CD4-positive, alpha-beta T cell (primary cell): ENCODE results near the gene HMGA1. TPM values are rescaled to one million over a fixed set of nuclear protein-coding genes. Genes with fewer than 3 reads are reported as not detected.

ENCODE experiments used
- ATAC-seq: fragments of 200-7000 bp; cut with Tn5 transposase; one replicate; pipeline ENCODE4 v1.10.0; 2022; ENCODE audit warnings: mild to moderate bottlenecking; ENCODE audit not compliant: poor library complexity
- CTCF ChIA-PET: fragments of 350-600 bp; sonication (Branson Sonifier 250); formaldehyde crosslinking; loops from one replicate; lab custom pipeline; 2021; ENCODE audit warnings: antibody characterized with exemption, inconsistent platforms; lab: Charles Lee
- POLR2A ChIA-PET: fragments of 350-600 bp; sonication (Branson Sonifier 250); formaldehyde crosslinking; loops from one replicate; lab custom pipeline; 2021; ENCODE audit warnings: antibody characterized with exemption, inconsistent platforms; lab: Charles Lee
- DNase-seq, 14 experiments: peaks; one replicate each; pipeline ENCODE4 v3.0.0-alpha.2; 2013 to 2020; ENCODE audit warnings: mixed read lengths in 2 of 14
- H3K27ac ChIP-seq, 2 donors: one replicate each; pipeline versions ENCODE4 v1.5.1 to v1.7.0; 2013; ENCODE audit warnings: low read length in 2 of 2, low read depth in 1 of 2, mild to moderate bottlenecking in 1 of 2
- H3K27me3 ChIP-seq, 2 experiments: 1 replicate in 1 of 2; 2 replicates in 1 of 2; pipeline versions ENCODE4 v1.6.1 to v1.7.0; 2013; ENCODE audit warnings: low read length in 2 of 2, control low read depth in 1 of 2, mild to moderate bottlenecking in 1 of 2, moderate library complexity in 1 of 2; ENCODE audit not compliant: insufficient read depth in 2 of 2, control insufficient read depth in 1 of 2
- H3K36me3 ChIP-seq: one replicate; pipeline ENCODE4 v1.6.1; 2013; ENCODE audit warnings: low read length, control low read depth; ENCODE audit not compliant: insufficient read depth
- H3K4me1 ChIP-seq: one replicate; pipeline ENCODE4 v1.6.1; 2013; ENCODE audit warnings: low read length, control low read depth; ENCODE audit not compliant: insufficient read depth
- H3K4me3 ChIP-seq: one replicate; pipeline ENCODE4 v1.5.1; 2013; ENCODE audit warnings: mild to moderate bottlenecking, low read length, moderate library complexity
- H3K9me3 ChIP-seq, 2 experiments: 1 replicate in 1 of 2; 2 replicates in 1 of 2; pipeline versions ENCODE4 v1.6.1 to v1.7.0; 2013; ENCODE audit warnings: low read length in 2 of 2, mild to moderate bottlenecking in 2 of 2, control low read depth in 1 of 2, moderate library complexity in 1 of 2; ENCODE audit not compliant: control insufficient read depth in 1 of 2, insufficient read depth in 1 of 2
- H3K27ac Mint-ChIP-seq: one replicate; pipeline ENCODE4 v1.8.0; 2020; ENCODE audit warnings: mixed read lengths
- H3K27me3 Mint-ChIP-seq: one replicate; pipeline ENCODE4 v1.8.0; 2021; ENCODE audit warnings: mixed read lengths
- H3K36me3 Mint-ChIP-seq: one replicate; pipeline ENCODE4 v1.8.0; 2021; ENCODE audit warnings: low read depth, mixed read lengths
- H3K4me1 Mint-ChIP-seq: one replicate; pipeline ENCODE4 v1.8.0; 2021; ENCODE audit warnings: low read depth, mixed read lengths
- H3K4me3 Mint-ChIP-seq: one replicate; pipeline ENCODE4 v1.8.0; 2020; ENCODE audit warnings: mild to moderate bottlenecking, mixed read lengths
- H3K9me3 Mint-ChIP-seq: one replicate; pipeline ENCODE4 v1.8.0; 2020; ENCODE audit warnings: mixed read lengths
- intact Hi-C, 2 experiments: fragments of 100-400 bp; cut with DNase I in 1 of 2; cut with micrococcal nuclease in 1 of 2; formaldehyde crosslinking; loops; one replicate each; pipeline versions ENCODE4 v1.15.1 to v1.9.0; 2023 to 2025; cut with DNase I, micrococcal nuclease
- total RNA-seq, 174 experiments: library from RNA in 2 of 174; stranded (reverse) in 2 of 174; gene quantifications; one replicate each; pipeline ENCODE4 v1.2.3 and lab custom pipeline; 2021 to 2026
- TF ChIP-seq, protein P1 (sequence below): fragments of 200-600 bp; IDR thresholded peaks from one replicate; pipeline ENCODE4 v1.8.0; 2022; ENCODE audit warnings: antibody characterized with exemption, mild to moderate bottlenecking

The HMGA1 gene
- total RNA-seq, 2 experiments from 2014 or later: 102 to 107 TPM

DNA sequence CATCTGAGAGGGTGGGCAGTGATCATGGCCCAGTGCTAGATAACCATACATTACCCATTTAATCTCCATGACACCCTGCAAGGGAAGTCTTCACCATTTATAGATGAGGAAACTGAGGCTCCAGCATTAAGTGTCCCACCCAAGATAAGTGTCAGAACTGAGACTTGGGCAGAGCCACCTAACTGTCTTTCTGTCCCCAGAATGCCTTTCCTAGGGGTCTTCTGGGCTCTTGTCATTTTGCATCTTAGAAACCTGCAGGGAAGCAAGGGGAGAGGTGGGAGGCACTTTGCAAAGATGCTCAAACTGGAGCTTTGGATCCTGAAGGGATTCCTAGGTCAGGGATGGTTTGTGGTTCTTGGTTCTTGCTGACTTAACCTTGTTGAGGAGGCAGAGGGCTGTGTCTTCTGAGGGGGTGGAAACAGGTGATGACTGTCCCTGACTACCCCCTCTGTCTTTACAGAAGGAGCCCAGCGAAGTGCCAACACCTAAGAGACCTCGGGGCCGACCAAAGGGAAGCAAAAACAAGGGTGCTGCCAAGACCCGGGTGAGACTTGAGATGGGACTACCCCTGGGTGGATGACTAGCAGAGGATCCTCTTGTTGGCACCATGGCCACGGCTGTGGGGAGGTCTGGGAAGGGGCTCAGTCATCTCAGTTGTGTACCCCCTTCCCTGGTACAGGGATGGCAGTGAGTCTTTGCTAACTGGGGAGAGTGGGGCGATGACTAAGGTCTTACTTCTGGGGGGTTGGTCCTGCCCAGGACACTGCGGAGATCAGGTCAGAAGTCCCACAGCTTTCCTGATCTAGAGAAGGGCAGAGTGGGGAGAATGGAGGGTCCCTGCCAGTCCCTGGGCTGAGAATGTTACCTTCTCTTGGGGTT is 5.8 kb downstream of the HMGA1 start:
- H3K4me3 Mint-ChIP-seq: peak overlapping the region; percentile 42
- peaks cover 45% of the 10 kb centered on the region for H3K36me3 ChIP-seq
- DNase-seq (no peak), ATAC-seq (no peak)
- ChIA-PET POLR2A (no interaction called here), CTCF (interaction anchor here (0.8 kb wide), 1 partner anchor 46 kb away, joined by 3 read pairs; no protein-coding TSS in a partner anchor)
- H3K4me1 Mint-ChIP-seq: peaks cover 48% of the 10 kb centered on the region
- peak overlapping the region in 1 of 2 donors; percentile 50 for H3K27ac ChIP-seq
- no peaks in the 10 kb centered on the region for H3K9me3 Mint-ChIP-seq
- H3K9me3 ChIP-seq: no peaks in the 10 kb centered on the region
- TF ChIP-seq, protein P1, sequence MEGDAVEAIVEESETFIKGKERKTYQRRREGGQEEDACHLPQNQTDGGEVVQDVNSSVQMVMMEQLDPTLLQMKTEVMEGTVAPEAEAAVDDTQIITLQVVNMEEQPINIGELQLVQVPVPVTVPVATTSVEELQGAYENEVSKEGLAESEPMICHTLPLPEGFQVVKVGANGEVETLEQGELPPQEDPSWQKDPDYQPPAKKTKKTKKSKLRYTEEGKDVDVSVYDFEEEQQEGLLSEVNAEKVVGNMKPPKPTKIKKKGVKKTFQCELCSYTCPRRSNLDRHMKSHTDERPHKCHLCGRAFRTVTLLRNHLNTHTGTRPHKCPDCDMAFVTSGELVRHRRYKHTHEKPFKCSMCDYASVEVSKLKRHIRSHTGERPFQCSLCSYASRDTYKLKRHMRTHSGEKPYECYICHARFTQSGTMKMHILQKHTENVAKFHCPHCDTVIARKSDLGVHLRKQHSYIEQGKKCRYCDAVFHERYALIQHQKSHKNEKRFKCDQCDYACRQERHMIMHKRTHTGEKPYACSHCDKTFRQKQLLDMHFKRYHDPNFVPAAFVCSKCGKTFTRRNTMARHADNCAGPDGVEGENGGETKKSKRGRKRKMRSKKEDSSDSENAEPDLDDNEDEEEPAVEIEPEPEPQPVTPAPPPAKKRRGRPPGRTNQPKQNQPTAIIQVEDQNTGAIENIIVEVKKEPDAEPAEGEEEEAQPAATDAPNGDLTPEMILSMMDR: no peak
- H3K27ac Mint-ChIP-seq: peak overlapping the region; percentile 84
- peaks cover 70% of the 10 kb centered on the region for H3K36me3 Mint-ChIP-seq
- intact Hi-C loops: loop anchor here in 1 of 2 experiments (10.0 kb wide), 1 partner anchor 1398 kb away; the partner anchor contains the start of gene PSMB8
- no peaks in the 10 kb centered on the region for H3K27me3 ChIP-seq
- no peaks in the 10 kb centered on the region for H3K27me3 Mint-ChIP-seq
- peaks cover 73% of the 10 kb centered on the region for H3K4me1 ChIP-seq
- no peak overlapping the region for H3K4me3 ChIP-seq

DNA sequence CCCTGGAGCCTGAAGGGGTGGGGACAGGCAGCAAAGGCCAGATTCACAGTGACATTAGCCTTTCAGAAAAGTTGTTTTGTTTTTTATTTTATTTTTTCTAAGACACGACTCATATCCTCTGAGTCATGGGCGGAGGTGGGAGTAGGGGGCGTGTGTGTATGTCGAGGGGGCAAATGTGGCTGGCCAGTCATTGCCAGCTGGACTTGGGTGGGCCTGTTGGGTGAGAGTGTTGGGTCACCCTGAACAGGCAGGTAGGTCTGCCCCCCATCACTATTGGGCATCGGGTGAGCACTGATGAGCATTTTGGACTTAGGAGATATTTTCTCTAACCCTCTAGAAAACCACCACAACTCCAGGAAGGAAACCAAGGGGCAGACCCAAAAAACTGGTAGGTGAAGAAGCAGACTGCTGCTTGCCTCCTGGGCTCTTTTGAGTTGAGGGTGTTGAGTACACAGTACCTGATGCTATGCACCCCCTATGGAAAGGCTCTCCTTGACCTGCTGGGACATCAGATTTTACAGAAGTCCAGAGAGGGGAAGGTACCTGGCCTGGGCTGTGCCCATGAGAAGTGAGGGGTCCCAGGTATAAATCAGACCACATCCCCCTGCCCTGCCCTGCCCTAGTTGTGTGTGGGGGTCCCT is 6.6 kb downstream of the HMGA1 start:
- ATAC-seq (no peak), DNase-seq (peak in 1 of 14 experiments; percentile 49)
- Histone ChIP-seq H3K27ac (peak overlapping the region in 1 of 2 donors; percentile 50), H3K36me3 (peaks cover 45% of the 10 kb centered on the region), H3K4me3 (no peak overlapping the region), H3K9me3 (no peaks in the 10 kb centered on the region), H3K4me1 (peaks cover 76% of the 10 kb centered on the region), H3K27me3 (no peaks in the 10 kb centered on the region)
- intact Hi-C loops: loop anchor here in 1 of 2 experiments (10.0 kb wide), 1 partner anchor 1398 kb away; the partner anchor contains the start of gene PSMB8
- H3K4me1 Mint-ChIP-seq: peaks cover 54% of the 10 kb centered on the region
- peak overlapping the region; percentile 42 for H3K4me3 Mint-ChIP-seq
- ChIA-PET CTCF (interaction anchor here (0.8 to 1.5 kb wide), 4 partner anchors 11 to 172 kb away, joined by 3 to 4 read pairs (median 3); no protein-coding TSS in a partner anchor), POLR2A (no interaction called here)
- H3K9me3 Mint-ChIP-seq: no peaks in the 10 kb centered on the region
- H3K27me3 Mint-ChIP-seq: no peaks in the 10 kb centered on the region
- TF ChIP-seq, protein P1: no peak
- H3K36me3 Mint-ChIP-seq: peaks cover 69% of the 10 kb centered on the region
- H3K27ac Mint-ChIP-seq: peak overlapping the region; percentile 84
